Measurements from ENCODE around the gene TRIM37.

TRIM37 gene

DNA sequence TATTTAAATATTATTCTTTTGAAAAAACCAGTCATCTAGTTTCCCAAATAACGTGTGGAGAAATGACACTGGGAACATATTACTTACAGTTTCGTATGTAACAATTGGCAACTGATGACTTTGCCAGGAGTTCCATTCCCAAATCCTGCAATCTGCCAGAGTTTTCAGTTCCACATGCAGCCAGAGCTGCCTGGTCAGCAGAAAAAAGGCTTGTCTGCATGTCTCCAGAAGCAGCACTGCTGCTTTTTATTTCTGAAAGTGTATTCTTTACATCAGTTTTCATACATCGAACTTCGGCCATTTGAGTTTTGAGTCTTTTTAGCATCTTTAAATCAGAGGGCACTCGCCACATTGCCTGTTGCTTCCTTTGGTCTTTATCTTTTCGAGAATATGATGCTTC, 78.4 kb downstream of the TRIM37 start:
- DNase-seq (ENCODE audit: low spot score), result no peak

DNA sequence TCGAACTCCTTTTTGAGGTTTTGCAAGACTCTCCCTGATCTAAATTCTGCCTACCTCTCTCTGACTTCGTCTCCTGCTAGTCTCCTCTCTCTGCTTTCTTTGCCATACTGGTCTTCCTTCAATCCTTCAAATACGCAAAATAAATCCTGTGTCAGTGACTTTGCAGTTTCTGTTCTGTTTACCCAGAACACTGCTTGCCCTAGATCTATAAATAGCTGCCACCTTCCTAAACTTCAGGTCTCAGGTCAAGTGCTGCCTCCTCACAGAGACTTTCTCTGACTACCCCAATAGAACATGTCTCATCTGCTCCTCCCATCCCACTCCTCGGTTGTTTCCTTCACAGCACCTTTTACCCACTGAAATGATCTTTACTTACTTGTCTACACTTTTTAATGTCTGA, 78.9 kb downstream of the TRIM37 start:
- DNase-seq (ENCODE audit: low spot score), result no peak

DNA sequence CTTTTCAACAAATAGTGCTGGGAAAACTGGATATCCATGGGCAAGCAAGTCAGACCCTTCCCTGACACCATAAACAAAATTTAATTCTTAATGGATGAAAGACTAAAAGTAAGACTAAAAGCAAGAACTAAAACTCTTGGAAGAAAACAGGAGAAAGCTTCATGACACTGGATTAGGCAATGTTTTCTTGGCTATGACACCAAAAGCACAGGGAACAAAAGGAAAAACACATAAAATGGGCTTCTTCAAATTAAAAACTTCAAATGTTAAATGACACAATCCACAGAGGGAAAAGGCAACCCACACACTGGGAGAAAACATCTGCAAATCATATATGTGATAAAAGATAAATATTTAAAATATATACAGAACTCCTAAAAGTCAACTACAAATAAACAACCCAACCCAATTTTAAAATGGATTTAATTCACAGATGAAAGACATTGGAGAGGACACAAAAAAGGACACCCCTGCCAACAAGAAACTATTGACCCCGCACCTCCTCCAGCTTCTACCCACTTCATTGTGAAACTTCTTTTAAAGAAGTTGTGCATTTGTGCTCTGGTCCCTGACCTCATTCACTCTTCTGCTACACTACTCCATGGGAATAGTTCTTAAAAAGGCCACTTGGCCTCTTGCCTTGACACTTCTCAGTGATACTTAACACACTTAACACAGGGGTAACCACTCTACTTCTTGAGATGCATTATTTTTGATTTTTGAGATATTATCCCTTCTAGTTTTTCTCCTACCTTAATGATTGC, 80.3 kb downstream of the TRIM37 start:
- DNase-seq (ENCODE audit: low spot score), result no peak

GRCh38 chr17:59024916-59025315, 81.8 kb downstream of the TRIM37 start:
- no peak for DNase-seq (ENCODE audit: low spot score)

GRCh38 chr17:59018019-59018418, 88.7 kb downstream of the TRIM37 start:
- no peak for DNase-seq (ENCODE audit: low spot score)

- DNase-seq (ENCODE audit: low spot score), result no peak
Observed at GRCh38 chr17:59011975-59012374, 94.7 kb downstream of the TRIM37 start.

DNA sequence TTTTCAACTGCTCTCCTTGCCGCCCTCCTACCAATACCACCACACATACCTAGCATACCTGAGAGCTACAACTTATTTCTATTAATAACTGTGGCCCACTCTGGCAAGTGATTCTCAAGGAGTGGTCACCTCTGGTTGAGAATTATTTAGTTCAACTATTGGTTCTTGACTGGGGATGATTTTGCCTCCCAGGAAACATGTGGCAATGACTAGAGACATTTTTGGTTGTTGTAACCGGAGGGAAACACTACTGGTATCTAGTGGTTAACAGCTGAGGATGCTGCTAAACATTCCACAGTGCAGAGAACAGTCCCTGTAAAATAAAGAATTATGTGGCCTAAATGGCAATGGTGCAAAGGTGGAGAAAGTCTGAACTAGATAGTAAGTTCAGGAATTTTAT, 96.7 kb downstream of the TRIM37 start:
- no peak for DNase-seq (ENCODE audit: low spot score)

DNA sequence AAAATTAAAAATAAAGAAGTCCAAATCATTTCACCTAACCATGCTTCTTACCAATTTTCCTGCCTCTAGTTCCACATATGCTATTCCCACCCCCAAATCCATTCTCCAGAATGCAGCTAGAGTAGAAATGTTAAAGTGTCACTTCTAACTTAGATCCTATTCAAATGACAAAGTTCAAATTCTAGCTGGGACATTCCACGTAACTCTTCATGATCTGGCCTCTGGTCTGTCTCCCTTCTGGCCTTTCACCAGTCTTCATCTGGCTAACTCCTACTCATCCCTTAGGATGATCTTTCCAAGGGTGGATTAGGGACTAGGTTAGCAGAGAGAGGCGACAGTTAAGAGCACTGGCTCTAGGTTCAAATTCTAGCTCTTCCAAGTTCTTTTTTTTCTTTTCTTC, 97.9 kb downstream of the TRIM37 start:
- no peak for DNase-seq (ENCODE audit: low spot score)

DNA sequence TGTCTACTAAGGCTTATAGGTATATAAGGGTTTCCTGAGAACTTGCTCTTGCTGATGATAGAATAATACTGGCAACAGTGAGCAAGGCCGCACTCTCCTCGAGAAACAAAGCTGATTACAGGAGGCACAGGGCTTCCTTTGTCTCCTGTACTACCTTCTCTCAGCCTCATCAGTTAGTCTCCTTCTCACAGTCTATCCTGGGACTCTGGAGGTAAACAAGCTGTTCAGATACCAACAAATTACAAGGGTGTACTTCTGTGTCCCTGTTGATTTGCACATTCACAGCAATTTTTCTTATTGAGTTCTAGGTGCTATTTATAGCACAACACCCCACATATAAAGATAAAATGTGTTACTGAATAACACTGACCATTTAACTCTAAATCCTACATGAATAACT, 98.7 kb downstream of the TRIM37 start:
- DNase-seq (ENCODE audit: low spot score), result no peak

DNA sequence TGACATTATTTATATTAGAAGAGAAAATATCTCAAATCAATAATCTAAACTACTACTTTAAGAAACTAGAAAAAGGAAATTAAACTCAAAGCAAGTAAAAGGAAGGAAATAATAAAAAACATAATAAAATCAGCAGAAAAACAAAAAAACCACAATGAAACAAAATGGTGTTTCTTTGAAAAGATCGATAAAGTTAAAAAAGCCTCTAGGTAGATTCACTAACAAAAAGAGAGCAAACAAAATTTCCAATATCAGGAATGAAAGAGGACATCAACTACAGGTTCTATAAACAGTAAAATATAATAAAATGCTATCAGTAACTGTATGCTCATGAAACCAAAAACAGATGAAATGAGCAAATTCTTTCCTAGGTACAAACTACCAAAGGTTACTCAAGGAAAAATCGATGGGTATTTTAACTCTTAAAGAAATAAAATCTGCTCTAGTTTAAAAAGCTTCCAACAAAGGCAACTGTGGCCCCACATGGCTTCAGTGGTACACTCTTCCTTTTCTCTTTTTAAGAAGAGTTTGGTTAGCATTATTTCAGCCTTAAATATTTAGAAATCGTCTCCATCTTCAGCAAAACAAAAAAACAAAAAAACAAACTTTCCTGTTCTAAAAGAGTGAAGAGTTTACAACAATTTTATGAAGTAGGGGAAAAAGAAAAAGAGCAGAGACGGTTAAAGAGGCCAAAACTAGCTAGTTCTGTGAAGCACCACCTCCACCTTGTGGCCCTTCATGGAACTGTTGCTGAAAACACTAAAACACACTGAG, 102.2 kb downstream of the TRIM37 start:
- DNase-seq (ENCODE audit: low spot score), result peak; percentile 75

DNA sequence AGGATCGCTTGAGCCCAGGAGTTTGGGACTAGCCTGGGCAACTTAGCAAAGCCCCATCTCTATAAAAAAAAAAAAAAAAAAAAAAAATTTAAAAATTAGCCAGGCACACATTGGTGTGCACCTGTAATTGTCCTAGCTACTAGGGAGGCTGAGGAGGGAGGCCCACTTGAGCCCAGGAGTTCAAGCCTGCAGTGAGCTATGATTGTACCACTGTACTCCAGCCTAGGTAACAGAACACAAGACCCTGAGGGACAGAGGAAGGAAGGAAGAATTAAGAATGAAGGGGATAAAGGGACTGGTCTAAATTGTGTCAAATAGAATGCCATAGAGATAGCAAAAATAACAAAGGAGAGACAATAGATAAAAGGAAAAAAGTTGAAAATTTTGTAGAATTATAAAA, 102.8 kb downstream of the TRIM37 start:
- no peak for DNase-seq (ENCODE audit: low spot score)

DNA sequence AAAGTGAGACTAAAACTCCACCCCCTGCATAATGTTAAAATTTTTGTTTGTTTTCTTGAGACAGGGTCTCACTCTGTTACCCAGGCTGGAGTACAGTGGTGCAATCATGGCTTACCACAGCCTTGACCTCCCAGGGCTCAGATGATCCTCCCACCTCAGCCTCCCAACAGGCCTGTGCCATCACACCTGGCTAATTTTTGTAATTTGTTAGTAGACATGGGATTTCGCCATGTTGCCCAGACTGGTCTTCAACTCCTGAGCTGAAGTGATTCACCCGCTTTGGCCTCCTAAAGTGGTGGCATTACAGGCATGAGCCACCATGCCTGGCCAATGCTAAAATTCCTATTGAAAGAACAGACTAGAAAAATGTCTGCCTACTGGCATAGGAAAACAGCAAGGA, 103.8 kb downstream of the TRIM37 start:
- DNase-seq (ENCODE audit: low spot score), result no peak

GRCh38 chr17:59002126-59002525, 104.6 kb downstream of the TRIM37 start:
- no peak for DNase-seq (ENCODE audit: low spot score)

GRCh38 chr17:59001158-59001814, 105.4 kb downstream of the TRIM37 start:
- no peak for DNase-seq (ENCODE audit: low spot score)

DNA sequence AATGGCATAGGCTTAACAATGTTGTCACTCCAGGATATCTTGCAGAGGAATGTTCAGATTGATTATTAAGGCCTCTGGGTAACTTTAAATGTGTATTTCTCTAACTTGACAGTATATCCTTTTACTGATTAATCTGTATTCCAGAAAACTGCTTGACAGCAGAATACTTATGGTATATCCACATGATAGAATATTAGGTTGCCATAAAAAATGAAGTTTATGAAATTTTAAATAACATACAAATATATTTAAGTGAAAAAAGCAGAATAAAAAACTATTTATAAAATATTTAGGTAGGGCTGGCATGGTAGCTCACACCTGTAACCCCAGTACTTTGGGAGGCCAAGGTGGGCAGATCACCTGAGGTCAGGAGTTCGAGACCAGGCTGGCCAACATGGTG, 106.7 kb downstream of the TRIM37 start:
- no peak for DNase-seq (ENCODE audit: low spot score)

DNA sequence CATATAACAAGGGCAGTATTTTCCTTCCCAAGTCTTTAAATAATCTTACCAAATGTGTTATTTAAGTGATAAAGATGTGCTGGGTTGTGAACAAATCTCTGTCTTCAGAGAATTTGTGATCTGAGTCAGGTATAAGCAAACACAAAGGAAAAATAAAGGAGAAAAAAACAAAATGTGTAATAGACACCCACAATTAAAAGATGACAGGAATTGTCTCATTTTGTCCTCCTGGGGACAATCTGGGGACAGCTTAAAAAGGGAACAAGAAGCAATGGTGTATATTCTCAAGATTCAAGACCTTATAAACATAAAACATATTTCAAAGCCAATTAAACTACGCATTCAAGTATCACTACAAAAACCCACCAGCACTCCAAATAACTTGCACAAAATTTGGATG, 107.2 kb downstream of the TRIM37 start:
- no peak for DNase-seq (ENCODE audit: low spot score)

- no peak for DNase-seq (ENCODE audit: low spot score)
Observed at GRCh38 chr17:58998871-58999270, 107.8 kb downstream of the TRIM37 start.

- DNase-seq (ENCODE audit: low spot score), result no peak
Observed at GRCh38 chr17:58997756-58998553, 108.7 kb downstream of the TRIM37 start.

- no peak for DNase-seq (ENCODE audit: low spot score)
Observed at GRCh38 chr17:58996968-58997367, 109.7 kb downstream of the TRIM37 start.

GRCh38 chr17:58995247-58995940, 111.3 kb downstream of the TRIM37 start:
- no peak for DNase-seq (ENCODE audit: low spot score)

DNA sequence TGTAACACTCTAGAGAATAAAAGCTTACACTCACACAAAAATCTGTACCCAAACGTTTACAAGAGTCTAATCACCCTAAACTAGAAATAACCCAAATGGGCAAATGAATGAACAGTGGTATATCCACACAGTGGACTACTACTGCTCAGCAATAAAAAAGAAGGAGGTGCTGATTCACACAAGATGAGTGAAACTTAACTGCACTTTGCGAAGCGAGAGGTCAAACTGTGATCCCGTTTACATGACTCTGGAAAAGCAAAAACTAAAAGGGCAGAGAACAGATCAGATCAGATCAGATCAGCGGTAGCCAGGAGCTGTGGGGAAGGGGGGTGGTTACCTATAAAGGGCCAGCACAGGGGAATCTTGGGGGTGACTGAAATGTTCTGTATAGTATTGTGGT, 113.4 kb downstream of the TRIM37 start:
- no peak for DNase-seq (ENCODE audit: low spot score)
